H1 (cell line): ENCODE measurements around the gene CIAO3. TPM values are rescaled to one million over a fixed set of nuclear protein-coding genes. Genes with fewer than 3 reads are reported as not detected.

Experiments used
- MAX ChIP-seq: IDR thresholded peaks from 2 replicates; pipeline ENCODE4 v1.6.1; 2012; ENCODE audit warnings: inconsistent platforms
- polyA plus RNA-seq, 7 experiments: library from polyadenylated mRNA; depleted of rRNA in 3 of 7; stranded (reverse) in 5 of 7; unstranded in 2 of 7; fragments of >200 nt in 5 of 7; fragments of 200-250 nt in 2 of 7; gene quantifications; 1 replicate in 5 of 7; 2 replicates in 1 of 7; 4 replicates in 1 of 7; pipeline versions ENCODE4 v1.2.1 to v1.2.3, GENCODE V29; 2011 to 2013; ENCODE audit warnings: missing spikeins in 2 of 7, mixed read lengths in 2 of 7
- total RNA-seq: library from RNA; stranded (reverse); fragmentation: NEBNext Ultra II Directional; extraction: Animal tissue kit (Norgen Biotek cat#: 25700); gene quantifications from 2 replicates; pipeline ENCODE4 v1.2.1, GENCODE V29; 2021

The CIAO3 gene
- total and polyA plus RNA-seq, 2 of the 8 experiments (the other 6 are each of a cell fraction or from before 2014, with no cell fraction given) = 20.0 to 20.4 TPM

DNA sequence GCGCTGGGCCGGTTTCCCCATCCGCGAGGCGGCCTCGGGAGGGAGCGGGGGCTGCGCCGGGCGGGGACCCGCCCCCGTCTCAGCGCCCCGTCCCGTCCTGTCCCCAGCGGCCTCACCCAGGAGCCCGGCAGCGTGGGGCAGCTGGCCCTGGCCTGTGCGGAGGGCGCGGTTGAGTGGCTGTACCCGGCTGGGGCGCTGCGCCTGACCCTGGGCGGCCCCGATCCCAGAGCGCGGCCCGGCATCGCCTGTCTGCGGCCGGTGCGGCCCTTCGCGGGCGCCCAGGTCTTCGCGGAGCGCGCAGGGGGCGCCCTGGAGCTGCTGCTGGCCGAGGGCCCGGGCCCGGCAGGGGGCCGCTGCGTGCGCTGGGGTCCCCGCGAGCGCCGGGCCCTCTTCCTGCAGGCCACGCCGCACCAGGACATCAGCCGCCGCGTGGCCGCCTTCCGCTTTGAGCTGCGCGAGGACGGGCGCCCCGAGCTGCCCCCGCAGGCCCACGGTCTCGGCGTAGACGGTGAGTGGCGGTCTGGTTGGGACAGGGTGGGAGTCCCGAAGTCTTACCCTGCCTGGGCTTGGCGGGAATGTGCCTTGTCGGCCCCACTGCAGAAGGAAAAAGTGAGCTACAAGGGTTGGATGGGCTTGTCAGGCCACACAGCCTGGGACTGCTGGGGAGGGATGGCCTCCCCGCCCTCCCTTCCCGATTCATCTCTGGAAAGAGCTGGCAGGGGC lies 25.2 kb downstream of the CIAO3 start (continued):
- TF ChIP-seq MAX = peak; percentile 30; the same call in 1 of the 2 replicates
